Glomerular endothelial cell (primary cell): ENCODE measurements around the gene NHERF2. TPM values are rescaled to one million over a fixed set of nuclear protein-coding genes. Genes with fewer than 3 reads are reported as not detected.

Source experiments
- DNase-seq: peaks from one replicate; pipeline ENCODE4 v3.0.0-alpha.2; 2011; ENCODE audit warnings: low read depth, low spot score; ENCODE audit errors: extremely low read depth
- total RNA-seq: library from RNA; depleted of rRNA; stranded (reverse); fragments of >200 nt; gene quantifications from 2 replicates; pipeline ENCODE4 v1.2.3, GENCODE V29; 2015

Gene NHERF2
- total RNA-seq, 1 donor from 2014 or later = 94.2 TPM

DNA sequence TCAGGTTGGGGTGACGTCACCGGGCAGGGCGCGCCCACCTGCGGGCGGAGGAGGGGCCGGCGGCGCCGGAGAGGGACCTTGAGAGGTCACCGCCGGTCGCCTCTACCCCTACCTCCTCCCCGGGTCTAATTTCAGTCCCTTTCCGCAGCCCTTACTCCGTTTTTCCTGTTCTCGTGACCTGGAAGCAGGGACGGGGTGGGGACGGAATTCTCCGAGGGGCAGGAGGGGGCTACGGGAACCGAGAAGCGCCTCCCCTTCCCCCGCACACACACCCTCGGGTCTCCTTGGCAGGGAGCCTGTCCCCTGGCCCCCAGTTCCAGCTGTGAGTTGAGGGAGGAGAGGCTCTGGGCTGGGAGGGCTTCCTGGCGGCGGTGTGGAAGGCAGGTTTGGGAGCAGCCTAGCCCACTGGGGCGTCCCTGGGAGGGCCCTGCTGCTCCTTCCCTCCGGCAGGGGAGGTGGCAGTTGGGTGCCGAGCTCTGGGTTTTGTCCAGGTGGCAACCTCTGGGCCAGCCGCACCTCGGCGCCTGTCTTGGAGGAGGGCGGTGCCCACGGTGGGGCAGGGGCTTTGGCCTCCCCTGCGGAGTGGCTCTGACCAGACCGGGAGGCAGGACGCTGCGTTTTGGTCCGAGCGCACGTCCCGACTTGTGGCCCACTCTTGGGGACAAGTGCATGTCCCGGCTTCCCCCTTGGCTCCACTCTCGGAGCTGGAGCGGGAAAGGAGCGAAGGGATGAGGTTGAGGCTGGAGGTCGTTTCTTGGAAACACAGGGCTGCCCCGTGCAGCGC is 36.2 kb upstream of the NHERF2 start:
- DNase-seq = no peak

DNA sequence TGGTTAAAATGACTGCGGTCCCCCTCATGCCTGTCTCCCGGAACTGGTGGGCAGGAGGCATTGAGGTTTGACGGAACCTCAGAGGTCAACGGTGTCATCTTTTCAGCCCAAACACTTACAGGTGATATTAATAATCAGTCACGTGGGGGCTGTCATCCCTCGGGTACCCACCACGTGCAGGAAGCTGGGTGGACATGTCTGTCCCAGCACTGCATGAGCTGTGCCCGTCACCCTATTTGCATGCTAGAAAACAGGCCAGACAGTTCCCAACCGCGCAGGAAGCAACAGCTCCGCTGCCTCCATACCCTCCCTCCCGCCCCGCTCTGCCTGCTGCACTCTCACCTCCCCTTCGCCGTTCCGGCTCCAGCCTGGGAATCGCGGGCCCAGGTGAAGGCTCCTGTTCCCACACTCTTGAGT is 35.6 kb upstream of the NHERF2 start:
- DNase-seq = no peak

- no peak for DNase-seq
Measured at GRCh38 chr16:1991588-1991947, 35.1 kb upstream of the NHERF2 start.

DNA sequence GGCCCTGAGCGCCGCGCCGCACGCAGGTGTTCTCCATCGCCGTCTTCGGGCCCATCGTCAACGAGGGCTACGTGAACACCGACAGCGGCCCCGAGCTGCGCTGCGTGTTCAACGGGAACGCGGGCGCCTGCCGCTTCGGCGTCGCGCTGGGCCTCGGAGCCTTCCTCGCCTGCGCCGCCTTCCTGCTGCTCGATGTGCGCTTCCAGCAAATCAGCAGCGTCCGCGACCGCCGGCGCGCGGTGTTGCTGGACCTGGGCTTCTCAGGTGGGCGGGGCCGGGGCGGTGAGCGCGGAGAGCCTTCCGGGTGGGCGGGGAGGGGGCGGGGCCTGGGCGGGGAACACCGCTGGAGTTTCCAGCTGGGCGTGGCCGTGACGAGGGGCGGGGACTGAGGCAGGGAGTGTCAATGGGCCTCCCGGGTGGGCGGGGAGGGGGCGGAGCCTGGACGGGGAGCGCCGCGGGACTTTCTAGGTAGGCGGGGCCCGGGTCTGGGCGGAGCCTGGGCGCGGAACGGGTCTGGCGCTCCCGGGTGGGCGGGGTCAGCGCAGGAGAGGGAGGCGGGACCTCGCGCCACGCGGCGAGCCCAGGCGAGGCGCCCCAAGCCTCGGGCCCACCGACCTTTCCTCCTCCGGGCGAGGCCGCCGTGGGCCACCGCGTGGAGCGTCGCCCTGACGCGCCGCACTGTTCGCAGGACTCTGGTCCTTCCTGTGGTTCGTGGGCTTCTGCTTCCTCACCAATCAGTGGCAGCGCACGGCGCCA is 34.6 kb upstream of the NHERF2 start:
- no peak for DNase-seq

DNA sequence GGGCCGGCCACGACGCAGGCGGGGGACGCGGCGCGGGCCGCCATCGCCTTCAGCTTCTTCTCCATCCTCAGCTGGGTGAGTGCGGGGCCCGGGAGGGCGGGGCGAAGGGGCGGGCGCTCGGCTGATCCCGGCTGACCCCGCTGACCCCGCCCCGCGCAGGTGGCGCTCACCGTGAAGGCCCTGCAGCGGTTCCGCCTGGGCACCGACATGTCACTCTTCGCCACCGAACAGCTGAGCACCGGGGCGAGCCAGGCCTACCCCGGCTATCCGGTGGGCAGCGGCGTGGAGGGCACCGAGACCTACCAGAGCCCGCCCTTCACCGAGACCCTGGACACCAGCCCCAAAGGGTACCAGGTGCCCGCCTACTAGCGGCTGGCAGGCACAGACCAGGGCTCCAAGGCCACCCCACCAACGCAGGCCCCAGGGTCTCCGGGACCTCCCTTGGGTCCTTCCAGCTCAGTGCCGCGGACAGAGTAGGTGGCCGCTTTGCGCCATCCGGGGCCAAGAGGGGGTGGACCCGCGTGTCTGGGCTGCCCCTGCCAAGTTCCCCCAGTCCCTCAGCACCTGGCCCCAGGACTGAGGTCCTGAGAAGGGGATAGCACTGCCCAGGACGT is 33.9 kb upstream of the NHERF2 start:
- DNase-seq = no peak

DNA sequence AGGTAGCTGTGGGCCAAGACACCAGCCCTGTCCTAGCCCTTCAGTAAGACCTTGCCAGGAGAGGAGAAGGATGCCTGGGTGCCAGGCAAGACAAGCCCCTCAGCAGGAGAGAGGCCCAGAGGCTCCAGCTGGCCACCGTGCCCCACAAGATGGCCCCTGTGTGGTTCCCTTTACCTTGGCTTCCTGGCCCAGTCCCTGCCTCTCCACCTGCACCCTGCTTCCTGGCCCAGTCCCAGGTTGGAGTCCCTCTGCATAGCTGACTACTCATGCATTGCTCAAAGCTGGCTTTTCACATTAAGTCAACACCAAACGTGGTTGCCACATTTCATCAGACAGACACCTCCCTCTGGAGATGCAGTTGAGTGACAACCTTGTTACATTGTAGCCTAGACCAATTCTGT is 33.0 kb upstream of the NHERF2 start:
- no peak for DNase-seq

DNA sequence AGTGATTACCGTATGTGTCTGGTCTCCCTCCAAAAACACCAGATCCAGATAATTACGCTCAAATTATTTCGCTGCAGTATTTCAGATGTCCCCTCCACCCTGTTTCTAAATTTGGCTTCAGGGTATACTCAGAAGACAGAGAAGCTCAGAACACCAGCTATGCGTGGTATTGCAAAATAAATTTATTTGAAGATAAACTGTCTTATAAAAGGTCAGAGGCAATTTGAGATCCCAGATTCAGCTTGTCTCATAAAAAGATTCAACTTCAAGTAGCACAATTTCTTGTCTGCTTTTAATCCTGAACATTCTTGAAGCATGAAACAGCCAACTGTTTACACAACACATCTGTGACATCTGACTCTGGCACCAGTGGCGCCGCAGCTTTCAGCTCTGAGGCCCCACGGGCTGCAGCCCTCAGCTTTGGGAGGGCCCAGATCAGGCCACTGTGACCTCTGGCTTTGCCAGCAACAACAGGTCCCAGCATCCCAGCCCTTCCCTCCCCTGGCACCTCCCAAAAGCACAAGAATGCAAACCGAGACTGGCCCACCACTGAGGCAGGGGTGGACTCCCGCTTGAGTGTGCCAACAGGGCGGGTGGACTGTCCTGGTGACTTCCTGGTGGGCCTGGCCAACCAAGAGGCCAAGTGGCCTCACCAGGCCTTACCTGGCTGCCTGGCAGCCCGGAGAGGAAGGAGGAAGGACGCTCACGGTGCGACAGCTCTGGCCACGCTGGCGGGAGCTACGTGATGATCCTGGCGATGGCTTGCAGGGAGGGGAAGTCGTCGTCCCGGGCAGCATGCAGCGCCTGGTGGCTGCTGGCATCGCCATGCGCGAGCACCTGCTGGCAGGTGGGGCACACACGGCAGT is 29.0 kb upstream of the NHERF2 start:
- DNase-seq = no peak

DNA sequence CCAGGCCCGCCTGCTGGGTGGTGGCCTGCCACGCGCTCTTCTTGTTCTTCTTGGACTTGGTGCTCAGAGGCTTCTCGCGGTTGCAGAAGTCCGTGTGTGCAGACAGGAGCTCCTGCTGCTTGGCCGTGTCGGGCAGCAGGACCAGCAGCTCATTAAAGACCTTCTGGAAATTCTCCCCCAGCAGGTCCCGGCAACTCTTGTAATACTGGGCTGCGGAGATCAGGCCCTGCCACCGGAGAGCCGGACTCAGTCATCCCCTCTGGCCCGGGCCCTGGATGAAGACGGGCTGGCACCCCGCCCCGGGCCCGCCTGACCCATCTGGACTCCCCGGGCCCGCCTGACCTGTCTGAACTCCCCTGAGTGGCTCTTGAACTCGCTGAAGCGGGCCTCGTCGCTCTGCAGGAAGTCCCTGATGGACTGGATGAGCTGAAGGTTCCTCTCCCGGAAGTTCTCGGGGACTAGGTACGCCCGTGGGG is 28.3 kb upstream of the NHERF2 start:
- DNase-seq = no peak

- DNase-seq = no peak
Measured at GRCh38 chr16:1998852-1999801, 27.6 kb upstream of the NHERF2 start.

DNA sequence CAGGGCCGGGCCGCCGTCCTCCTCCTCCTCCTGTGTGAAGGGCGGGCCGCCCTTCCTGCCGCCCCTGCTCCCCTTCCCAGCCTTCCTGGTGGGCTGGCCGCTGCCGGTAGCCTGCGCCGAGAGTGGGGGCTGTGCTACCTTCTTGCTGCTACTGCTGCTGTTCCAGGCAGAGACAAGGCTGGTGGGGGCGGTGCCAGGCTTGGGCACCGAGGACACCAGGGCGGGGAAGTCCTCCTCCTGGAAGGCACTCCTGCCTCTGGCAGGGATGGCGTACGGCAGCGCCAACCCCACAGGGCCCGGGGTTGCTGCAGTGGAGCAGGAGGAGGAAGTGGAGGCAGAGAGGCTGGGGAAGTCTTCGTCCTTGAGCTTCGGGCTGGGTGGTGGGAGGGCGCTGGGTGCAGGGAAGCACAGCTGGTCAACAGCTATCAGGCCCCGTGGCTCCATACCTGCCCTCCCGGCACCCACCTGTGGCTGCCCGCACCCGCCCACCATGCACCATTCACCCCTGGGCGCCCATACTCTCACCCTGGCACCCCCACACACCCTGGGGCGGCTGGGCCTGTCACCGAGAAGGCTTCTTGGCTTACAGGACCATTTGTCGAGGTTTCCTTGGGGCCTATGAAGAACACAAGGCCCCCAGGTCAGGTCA is 26.7 kb upstream of the NHERF2 start:
- DNase-seq = no peak

DNA sequence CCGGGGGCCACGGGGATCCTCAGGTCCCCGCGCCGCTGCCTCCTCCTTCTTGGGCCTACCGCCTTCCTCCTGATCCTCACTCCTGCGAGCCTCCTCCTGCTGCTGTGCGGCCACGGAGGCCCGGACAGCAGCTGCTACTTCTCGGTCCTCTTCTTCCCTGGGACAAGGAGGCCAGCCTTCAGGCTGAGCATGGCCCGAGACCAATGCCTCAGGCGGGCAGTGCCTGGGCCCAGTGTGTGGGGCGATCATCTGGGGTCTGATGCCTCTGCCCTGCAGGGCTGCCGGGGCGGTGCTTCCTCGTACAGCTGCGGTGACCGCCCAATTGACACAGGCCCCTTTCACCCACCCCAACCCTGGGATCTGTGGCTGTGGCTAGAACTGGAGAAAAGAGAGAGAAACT is 25.7 kb upstream of the NHERF2 start:
- no peak for DNase-seq

DNA sequence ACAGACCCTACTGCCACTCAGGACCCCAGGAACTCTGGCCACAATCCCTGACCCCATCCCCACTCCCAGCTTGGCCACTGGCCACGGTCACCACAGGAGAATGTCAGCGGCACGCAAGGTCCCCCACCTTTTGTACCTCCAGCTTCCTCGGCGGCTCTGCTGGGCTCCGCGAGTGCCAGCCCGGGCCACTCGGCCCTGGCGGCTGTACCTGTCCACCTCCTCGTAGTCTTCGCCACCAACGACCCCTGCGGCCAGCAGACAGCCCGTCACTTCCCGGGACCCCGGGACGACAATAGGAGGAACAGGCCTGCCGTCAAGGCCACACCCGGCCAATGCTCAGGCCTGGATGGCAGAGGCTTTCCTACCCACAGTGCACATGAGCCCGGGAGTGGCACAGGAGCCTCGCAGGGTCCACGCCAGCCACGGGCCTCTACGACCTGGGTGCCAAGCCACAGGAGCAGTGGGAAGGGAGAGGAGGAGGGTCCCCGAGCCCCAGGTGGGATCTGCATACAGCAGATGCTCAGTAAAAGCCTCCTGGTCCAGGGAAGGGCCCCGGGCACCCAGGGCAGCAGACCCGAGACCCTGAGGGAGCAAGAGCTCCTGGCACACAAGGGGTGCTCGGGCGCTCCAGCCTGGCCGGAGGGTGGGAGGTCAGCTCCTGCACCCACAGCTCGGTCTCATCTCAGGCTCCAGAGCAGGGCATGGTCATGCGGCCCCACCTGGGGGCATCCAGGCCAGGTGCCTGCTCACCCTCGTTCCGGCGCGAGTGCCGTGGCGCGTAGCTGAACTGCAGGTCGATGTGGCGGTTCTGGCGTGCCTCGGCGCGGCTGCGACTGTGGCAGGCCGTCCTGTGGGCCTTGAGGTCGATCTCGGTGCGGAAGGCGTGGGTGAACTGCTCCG is 25.0 kb upstream of the NHERF2 start:
- no peak for DNase-seq

GRCh38 chr16:2002406-2003230 is 24.1 kb upstream of the NHERF2 start:
- DNase-seq = no peak

- no peak for DNase-seq
Measured at GRCh38 chr16:2003231-2003826, 23.4 kb upstream of the NHERF2 start.

DNA sequence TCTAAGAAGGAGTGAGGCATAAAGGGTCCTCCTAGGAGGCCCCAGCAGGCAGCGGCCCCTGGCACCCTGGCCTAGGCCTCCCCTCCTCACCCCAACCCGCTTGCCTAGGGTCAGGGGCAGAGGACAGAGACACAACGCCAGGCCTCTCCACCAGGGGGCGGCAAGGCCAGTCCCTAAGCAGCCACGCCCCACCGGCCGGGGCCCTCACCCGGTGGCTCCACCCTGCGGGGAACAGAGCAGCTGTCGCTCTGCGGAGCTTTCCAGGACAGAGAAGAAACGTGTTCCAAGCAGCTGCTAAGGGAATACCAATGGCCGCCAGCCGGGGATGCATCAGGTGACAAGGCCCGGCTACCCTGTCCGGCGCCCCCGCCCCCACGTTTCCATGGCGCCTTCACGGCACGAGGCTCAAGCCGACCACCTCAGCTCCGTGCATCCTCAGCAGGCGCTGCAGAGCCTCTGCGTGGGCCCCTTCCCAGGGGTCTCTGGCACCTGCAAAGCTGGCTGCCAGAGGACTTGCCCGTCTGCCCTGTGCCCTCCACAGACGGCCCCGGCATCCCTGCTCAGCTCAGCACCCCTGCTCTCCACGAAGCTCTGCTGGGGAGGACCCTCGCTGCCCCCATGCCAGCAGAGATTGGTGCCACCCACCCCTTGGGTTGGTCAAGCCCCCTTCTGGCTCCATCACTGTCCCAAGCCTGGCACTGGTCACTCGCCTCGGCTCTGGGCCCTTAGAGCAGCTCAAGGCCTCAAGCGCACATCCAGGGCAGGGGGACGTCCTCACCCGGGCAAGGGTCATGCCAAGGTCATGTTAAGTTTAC is 22.7 kb upstream of the NHERF2 start:
- no peak for DNase-seq
